Activated CD4-positive, alpha-beta T cell treated with anti-CD3 and anti-CD28 coated beads for 4 hours (primary cell): ENCODE results near the gene ADCYAP1.
"Not testable (repeated sequence)": the region's sequence is repeated elsewhere in the genome, so short reads cannot be mapped to it uniquely, and the experiment has no call there.

Experiments used
- DNase-seq, 2 donors: peaks; one replicate each; pipeline ENCODE4 v3.0.0-alpha.2; 2020

ADCYAP1 gene

GRCh38 chr18:904218-905090 is at the start of gene ADCYAP1:
ADCYAP1 (plus strand) TSS chr18:904871; CDS start chr18:905387, 516 bp downstream.
- no peak for DNase-seq

DNA sequence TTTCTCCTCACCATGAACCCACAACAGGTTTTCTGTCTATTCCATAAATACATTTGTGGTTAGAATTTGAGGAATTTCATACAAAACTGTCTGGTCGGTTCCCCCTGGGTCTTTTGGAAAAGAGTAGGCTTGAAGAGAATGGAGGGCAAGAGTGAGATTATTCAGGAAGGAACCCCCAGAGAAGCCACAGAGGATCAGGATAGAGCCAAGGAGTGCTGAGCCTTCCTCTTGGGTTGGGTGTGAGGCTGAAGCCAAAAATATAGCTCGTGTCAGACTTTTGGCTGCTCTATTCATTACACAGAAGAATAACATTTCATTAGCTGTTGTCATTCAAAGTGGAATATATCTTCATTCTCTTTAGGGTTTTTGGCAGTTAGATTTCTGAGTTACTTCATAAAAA is 46.7 kb upstream of the ADCYAP1 start:
- no peak for DNase-seq

GRCh38 chr18:864872-865273 is 39.8 kb upstream of the ADCYAP1 start:
- DNase-seq, result peak; percentile 47 to 57

GRCh38 chr18:867257-867656 is 37.4 kb upstream of the ADCYAP1 start:
- DNase-seq, result no peak

DNA sequence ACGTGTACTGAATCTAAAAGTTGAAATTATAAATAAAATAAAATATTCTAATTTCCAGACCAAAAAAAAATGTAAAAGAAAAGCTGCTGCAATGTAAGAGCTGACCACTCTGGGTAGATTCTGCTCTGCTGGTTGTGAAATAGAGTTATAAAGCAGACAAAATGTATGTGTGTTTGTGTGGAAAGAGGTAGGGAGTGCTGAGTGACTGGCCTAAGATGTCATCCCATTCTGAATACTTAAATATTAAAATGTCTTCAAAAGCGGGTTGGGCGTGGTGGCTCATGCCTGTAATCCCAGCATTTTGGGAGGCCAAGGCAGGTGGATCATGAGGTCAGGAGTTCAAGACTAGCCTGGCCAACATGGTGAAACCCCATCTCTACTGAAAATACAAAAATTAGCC is 31.2 kb upstream of the ADCYAP1 start:
- not testable (repeated sequence) for DNase-seq

GRCh38 chr18:875912-876311 is 28.8 kb upstream of the ADCYAP1 start:
- no peak for DNase-seq

GRCh38 chr18:877238-877637 is 27.4 kb upstream of the ADCYAP1 start:
- DNase-seq, result no peak

- no peak for DNase-seq
These were observed 18.6 kb upstream of the ADCYAP1 start for GRCh38 chr18:886076-886475.

DNA sequence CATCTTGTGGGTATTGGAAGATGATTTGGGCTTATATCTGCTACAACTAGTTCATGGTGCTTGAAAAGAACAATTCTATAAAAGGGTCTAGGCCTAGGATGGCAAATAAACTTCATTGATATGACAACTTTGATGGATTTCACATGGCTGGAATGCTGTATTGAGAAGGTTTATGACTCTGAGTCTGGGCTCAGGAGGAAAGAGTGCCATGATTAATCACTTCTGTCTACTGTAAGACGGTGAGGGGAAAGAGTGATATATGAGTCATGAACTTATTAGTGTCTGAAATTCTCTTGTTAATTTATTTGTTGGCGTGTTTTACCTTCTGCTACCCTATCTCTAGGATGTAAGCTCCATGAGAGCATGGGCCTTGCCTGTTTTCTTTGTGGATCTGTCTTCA is 17.0 kb upstream of the ADCYAP1 start:
- DNase-seq, result no peak

DNA sequence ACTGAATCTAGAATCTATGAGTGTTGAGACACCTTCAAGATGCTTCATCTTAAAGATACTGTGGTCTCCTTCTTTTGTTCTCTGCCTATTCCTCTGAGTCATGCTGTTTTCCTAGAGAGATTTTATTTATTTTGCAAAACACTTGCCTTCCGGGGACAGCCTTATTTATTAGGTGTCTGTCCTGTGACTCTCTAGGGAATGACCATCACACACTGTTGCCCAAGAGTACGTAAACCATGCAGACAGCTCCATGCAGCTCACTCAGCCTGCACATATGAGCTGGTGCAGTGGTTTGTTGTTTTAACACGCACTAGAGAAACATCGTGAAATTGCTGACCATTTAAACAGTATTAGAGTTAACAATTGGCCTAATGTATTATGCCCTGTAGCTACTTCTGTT is 12.4 kb upstream of the ADCYAP1 start:
- no peak for DNase-seq

GRCh38 chr18:896315-896714 is 8.4 kb upstream of the ADCYAP1 start:
- no peak for DNase-seq

DNA sequence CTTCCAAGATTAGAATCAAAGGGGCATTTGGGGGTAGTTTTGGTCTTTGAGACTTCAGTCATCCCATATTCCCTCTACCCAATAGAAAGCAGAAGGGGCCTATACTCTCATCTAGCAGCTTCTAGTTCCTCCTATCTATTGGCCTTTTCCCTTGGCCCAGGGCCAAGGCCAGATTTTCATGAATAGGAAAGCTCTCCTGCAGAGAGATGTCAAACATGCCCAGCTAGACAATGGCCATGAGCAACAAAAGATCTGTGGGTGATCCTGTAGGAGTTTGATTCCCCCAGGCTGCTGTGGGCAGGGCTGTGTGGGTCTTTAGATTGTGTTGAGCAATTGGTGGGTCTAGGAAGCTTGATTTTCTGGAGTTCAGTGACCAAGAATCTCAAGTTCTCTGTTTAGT is 2.9 kb upstream of the ADCYAP1 start:
- DNase-seq, result no peak

DNA sequence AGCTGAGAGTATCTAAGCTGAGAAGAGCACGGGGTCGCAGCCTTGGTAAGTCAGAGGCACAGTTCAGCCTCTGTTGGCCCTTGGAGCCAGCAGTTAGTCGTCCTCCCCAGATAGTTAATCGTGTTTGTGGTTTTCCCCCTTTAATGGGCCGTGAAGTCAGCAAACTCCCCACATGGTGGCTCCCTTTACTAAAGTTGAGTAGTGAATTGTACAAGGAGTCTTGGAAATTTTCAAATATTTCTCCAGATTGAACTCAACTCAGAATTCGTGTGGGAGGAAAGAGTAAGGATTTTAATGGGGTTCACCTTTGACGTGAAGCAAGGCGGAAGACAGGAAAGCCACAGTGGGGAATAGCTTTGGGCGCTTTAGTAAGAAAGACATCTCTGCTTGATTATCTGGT is 2.4 kb upstream of the ADCYAP1 start:
- no peak for DNase-seq

DNA sequence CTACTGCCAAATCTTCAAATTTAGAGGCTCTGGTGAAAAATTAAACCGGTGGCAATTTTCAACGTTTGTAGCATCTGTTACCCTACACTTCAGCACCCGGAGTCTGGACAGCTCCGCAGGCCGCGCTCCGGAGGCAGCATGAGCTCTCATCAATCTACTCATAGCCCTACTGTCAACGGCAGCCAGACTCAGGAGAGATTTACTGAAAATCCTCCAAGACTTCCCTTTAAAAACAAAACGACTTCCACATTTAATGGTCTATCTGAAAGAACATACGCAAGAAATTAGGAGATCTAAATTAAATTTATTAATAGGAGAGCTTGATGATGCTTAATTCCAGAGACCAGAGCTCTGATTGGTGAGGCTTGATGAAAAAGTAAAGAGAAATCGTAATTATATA is 970 bp upstream of the ADCYAP1 start:
- no peak for DNase-seq

DNA sequence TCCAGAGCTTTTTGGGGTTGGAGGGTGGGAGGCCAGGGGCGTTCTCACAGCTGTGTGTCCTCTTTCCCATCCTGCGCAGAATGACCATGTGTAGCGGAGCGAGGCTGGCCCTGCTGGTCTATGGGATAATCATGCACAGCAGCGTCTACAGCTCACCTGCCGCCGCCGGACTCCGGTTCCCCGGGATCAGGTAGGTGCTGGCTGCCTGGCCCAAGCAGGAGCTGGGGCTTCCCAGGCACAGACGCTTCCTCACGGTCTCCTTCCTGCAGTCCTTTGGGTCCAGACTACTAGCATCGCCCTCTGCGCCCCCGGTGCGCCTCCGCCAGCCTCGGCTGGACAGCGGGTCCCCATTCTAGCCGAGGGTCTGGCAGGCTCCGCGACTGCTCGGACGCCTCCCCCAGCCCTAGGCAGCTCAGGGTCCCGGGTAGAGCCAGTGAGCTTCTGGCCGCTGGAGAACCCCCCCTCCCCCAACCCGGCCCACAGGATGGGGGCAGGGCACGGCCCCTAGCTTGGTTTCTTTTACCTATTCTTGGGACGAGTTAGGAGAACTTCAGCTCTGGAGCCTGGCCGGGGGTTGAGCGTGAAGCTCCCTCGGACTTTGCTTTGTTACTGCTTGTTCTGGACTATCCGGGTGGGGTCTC is 756 bp downstream of the ADCYAP1 start:
- DNase-seq, result no peak

GRCh38 chr18:905948-906415 is 1.3 kb downstream of the ADCYAP1 start:
- DNase-seq, result no peak

GRCh38 chr18:906416-907114 is 1.9 kb downstream of the ADCYAP1 start:
- DNase-seq, result no peak

DNA sequence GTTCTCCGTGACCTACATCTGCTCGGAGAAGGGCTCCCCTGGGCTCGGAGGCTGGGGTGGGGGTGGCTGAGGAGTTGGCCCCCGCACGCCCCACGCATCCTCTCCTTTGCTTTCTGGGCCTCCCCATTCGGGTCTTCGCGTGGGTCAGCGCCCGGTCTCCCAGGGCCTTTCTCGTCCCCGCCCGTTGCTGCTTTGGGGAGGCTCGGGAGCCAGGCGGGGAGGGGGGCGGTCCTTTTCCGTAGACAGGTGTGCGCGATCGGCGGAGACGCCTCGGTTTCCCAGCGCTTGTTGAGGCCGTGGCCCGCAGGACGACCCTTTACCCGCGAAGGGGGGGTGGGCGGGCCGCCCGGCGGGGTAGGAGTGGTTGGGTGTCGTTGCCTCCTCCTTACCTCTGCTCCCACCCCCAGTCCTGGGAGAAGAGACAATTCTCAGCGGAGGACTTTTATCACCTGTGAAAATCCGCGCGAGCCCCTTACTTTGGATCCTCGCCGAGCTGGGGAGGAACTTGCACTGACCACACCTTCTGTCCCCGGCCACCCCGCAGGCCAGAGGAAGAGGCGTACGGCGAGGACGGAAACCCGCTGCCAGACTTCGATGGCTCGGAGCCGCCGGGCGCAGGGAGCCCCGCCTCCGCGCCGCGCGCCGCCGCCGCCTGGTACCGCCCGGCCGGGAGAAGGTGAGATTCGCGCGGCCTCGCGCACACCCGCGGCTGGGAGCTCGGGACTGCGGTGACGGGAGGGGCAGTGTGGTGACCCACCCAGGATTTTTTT is 2.6 kb downstream of the ADCYAP1 start:
- no peak for DNase-seq

DNA sequence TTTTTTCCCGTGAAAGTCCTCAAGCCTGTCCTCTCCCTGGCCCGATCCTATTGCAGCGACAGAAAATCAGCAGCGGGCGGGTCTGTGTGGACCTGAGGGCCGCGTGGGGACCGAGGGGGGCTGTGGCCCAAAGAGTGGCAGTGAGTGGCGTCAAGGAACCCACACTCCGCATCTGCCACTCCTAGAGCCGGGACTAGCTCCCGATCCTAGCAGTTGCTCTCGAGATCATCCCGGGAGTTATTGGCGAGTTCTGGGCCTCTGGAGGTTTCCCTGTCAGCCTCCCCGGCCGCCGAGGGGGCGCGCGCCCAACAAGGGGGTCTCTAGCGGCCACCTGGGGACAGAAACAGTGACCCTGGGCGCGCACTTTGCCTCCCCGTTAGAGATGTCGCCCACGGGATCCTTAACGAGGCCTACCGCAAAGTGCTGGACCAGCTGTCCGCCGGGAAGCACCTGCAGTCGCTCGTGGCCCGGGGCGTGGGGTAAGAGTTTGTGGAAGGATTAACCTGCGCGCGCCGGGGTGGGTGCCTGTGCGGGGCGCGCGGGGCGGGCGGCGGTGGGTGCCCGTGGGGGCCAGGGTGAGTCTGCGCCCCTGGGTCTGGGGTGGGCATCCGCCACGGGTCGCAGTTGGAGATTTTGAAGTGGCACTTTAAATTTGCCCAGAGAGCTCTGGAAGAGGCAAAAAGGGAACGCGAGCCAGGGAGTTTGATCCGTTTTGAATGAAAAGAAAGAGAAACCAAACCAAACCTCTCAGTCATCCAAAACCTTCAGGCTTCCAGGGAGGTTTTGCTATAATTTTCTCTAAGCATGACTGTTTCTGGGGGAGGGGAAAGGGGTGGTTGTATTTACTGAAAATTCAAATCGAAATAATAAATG is 3.5 kb downstream of the ADCYAP1 start:
- no peak for DNase-seq

- no peak for DNase-seq
These were observed 4.4 kb downstream of the ADCYAP1 start for GRCh38 chr18:908758-909724.

DNA sequence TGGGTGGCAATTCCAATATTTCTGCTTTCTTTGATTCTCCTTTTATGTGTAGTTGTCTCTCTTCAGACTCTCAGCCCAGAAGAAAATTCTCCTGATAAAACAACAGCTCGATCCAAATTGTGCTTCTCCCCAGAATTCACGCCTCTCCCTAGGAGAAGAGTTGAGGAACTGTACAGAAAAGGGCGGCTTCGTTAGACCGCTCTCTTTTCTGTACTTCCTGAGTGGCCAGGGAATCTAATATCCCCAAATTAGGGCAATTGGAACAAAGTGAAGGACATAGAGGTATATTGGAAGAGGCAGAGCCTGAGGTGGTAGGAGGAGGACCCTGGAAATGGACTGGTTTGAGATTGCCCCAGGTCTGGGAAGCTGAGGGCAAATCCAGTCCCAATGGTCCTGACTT is 5.6 kb downstream of the ADCYAP1 start:
- DNase-seq, result no peak
